ENCODE results near the gene EIF2AK3.

The EIF2AK3 gene

GRCh38 chr2:88660622-88661021 lies 33.4 kb upstream of the EIF2AK3 start:
- no peak overlapping the region for H3K27ac ChIP-seq
- TF ChIP-seq ZFX (IDR thresholded peaks at IDR 0.05): no peak
- TF ChIP-seq CTCF (conservative IDR thresholded peaks at IDR 0.05): no peak

- no peak for TF ChIP-seq ZFX (IDR thresholded peaks at IDR 0.05)
- TF ChIP-seq CTCF (conservative IDR thresholded peaks at IDR 0.05): no peak
- peak overlapping the region; percentile 37 for H3K27ac ChIP-seq
Observed at GRCh38 chr2:88659538-88659915, 32.3 kb upstream of the EIF2AK3 start.

- H3K27ac ChIP-seq: peak overlapping the region; percentile 37; the same call in 1 of the 2 replicates
Observed at GRCh38 chr2:88658881-88659537, 31.7 kb upstream of the EIF2AK3 start.

GRCh38 chr2:88658326-88658725 lies 31.1 kb upstream of the EIF2AK3 start:
- TF ChIP-seq CTCF (conservative IDR thresholded peaks at IDR 0.05) (no peak), ZFX (IDR thresholded peaks at IDR 0.05) (no peak)

More at GRCh38 chr2:88658881-88659537, 31.7 kb upstream of the EIF2AK3 start:
- no peak for TF ChIP-seq ZFX (IDR thresholded peaks at IDR 0.05)
- no peak for TF ChIP-seq CTCF (conservative IDR thresholded peaks at IDR 0.05)

GRCh38 chr2:88657131-88657530 lies 29.9 kb upstream of the EIF2AK3 start:
- H3K27ac ChIP-seq: no peak overlapping the region
- no peak for TF ChIP-seq ZFX (IDR thresholded peaks at IDR 0.05)
- no peak for TF ChIP-seq CTCF (conservative IDR thresholded peaks at IDR 0.05)

More at GRCh38 chr2:88658326-88658725, 31.1 kb upstream of the EIF2AK3 start:
- H3K27ac ChIP-seq: no peak overlapping the region

GRCh38 chr2:88656690-88657089 lies 29.4 kb upstream of the EIF2AK3 start:
- H3K27ac ChIP-seq: no peak overlapping the region
- TF ChIP-seq CTCF (conservative IDR thresholded peaks at IDR 0.05): no peak
- TF ChIP-seq ZFX (IDR thresholded peaks at IDR 0.05): no peak

GRCh38 chr2:88654714-88655113 lies 27.4 kb upstream of the EIF2AK3 start:
- H3K27ac ChIP-seq: no peak overlapping the region
- TF ChIP-seq ZFX (IDR thresholded peaks at IDR 0.05) (no peak), CTCF (conservative IDR thresholded peaks at IDR 0.05) (no peak)
